ENCODE data around the gene POU2F2.

POU2F2 gene

DNA sequence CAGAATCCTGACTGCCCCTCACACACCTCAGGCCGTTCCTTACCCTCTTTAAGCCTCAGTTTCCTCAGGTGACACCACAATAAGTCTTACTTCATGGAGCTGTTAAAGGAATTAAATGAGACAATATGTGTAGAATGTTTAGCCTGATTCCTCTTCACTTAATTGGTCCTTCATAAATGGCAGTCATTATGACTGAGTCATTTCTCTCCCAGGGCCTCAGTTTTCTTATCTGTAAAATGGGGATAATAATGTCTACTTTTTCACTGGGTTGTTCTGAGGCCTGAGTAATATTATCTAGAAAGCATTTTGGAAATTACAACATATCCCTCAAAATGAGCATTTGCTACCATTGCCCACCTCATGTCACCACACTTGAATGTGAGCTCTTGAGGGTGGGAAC lies 21.6 kb downstream of the POU2F2 start:
- H3F3A ChIP-seq (ENCODE audit: insufficient read depth), result peaks cover 42% of the 10 kb centered on the region
- TF ChIP-seq, protein P1, sequence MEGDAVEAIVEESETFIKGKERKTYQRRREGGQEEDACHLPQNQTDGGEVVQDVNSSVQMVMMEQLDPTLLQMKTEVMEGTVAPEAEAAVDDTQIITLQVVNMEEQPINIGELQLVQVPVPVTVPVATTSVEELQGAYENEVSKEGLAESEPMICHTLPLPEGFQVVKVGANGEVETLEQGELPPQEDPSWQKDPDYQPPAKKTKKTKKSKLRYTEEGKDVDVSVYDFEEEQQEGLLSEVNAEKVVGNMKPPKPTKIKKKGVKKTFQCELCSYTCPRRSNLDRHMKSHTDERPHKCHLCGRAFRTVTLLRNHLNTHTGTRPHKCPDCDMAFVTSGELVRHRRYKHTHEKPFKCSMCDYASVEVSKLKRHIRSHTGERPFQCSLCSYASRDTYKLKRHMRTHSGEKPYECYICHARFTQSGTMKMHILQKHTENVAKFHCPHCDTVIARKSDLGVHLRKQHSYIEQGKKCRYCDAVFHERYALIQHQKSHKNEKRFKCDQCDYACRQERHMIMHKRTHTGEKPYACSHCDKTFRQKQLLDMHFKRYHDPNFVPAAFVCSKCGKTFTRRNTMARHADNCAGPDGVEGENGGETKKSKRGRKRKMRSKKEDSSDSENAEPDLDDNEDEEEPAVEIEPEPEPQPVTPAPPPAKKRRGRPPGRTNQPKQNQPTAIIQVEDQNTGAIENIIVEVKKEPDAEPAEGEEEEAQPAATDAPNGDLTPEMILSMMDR (IDR thresholded peaks at IDR 0.05; ENCODE audit: insufficient read depth, low read length, poor library complexity, severe bottlenecking), result no peak
- TF ChIP-seq EZH2phosphoT487 (conservative IDR thresholded peaks at IDR 0.05; ENCODE audit: low read length), result no peak

DNA sequence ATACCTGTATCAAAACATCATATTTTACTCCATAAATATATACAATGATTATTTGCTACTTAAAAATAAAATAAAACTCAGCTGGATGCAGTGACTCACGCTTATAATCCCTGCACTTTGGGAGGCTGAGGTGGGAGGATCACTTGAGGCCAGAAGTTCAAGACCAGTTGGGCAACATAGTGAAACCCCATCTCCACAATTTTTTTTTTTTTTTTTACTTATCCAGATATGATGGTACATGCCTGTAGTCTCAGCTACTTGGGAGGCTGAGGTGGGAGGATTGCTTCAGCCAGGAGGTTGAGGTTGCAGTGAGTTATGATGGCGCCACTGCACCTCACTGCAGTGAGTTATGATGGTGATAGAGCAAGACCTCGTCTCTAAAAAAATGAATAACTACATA lies 22.4 kb downstream of the POU2F2 start:
- peak overlapping the region; percentile 45 for H3K4me2 ChIP-seq (ENCODE audit: low read depth, low read length, poor library complexity, severe bottlenecking)
- peak overlapping the region; percentile 81 for H3K27ac ChIP-seq (ENCODE audit: low read depth, low read length)
- no peaks in the 10 kb centered on the region for H3K36me3 ChIP-seq (ENCODE audit: low read length)
- no peak overlapping the region for H3K9ac ChIP-seq (ENCODE audit: low read length)
- TF ChIP-seq, protein P1 (IDR thresholded peaks at IDR 0.05; ENCODE audit: insufficient read depth, low read length, poor library complexity, severe bottlenecking), result no peak
- no peak for TF ChIP-seq EZH2phosphoT487 (conservative IDR thresholded peaks at IDR 0.05; ENCODE audit: low read length)
- H4K20me1 ChIP-seq (ENCODE audit: low read depth, low read length), result no peaks in the 10 kb centered on the region
- H3F3A ChIP-seq (ENCODE audit: insufficient read depth), result peaks cover 34% of the 10 kb centered on the region
- H3K9me2 ChIP-seq (replicated peaks; ENCODE audit: insufficient read depth, low read length), result no peaks in the 10 kb centered on the region
- H3K9me3 ChIP-seq (ENCODE audit: insufficient read depth, low read length), result no peaks in the 10 kb centered on the region
- no peaks in the 10 kb centered on the region for H3K27me3 ChIP-seq (ENCODE audit: low read length)
- H2AFZ ChIP-seq (ENCODE audit: low read depth, low read length, severe bottlenecking), result no peak overlapping the region
- H3K79me2 ChIP-seq (ENCODE audit: insufficient read depth, low read length), result peaks cover 5% of the 10 kb centered on the region; the same call in 1 of the 2 replicates
- H3K4me3 ChIP-seq (ENCODE audit: insufficient read depth, low read length, poor library complexity, severe bottlenecking), result no peak overlapping the region

More for the DNA sequence above, 21.6 kb downstream of the POU2F2 start:
- Histone ChIP-seq H3K27me3 (ENCODE audit: low read length) (no peaks in the 10 kb centered on the region), H3K9me2 (replicated peaks; ENCODE audit: insufficient read depth, low read length) (no peaks in the 10 kb centered on the region), H3K9me3 (ENCODE audit: insufficient read depth, low read length) (no peaks in the 10 kb centered on the region), H3K9ac (ENCODE audit: low read length) (no peak overlapping the region), H3K79me2 (ENCODE audit: insufficient read depth, low read length) (peaks cover 5% of the 10 kb centered on the region; the same call in 1 of the 2 replicates), H4K20me1 (ENCODE audit: low read depth, low read length) (no peaks in the 10 kb centered on the region), H2AFZ (ENCODE audit: low read depth, low read length, severe bottlenecking) (no peak overlapping the region), H3K4me2 (ENCODE audit: low read depth, low read length, poor library complexity, severe bottlenecking) (no peak overlapping the region), H3K36me3 (ENCODE audit: low read length) (no peaks in the 10 kb centered on the region), H3K4me3 (ENCODE audit: insufficient read depth, low read length, poor library complexity, severe bottlenecking) (no peak overlapping the region), H3K27ac (ENCODE audit: low read depth, low read length) (peak overlapping the region; percentile 45)

DNA sequence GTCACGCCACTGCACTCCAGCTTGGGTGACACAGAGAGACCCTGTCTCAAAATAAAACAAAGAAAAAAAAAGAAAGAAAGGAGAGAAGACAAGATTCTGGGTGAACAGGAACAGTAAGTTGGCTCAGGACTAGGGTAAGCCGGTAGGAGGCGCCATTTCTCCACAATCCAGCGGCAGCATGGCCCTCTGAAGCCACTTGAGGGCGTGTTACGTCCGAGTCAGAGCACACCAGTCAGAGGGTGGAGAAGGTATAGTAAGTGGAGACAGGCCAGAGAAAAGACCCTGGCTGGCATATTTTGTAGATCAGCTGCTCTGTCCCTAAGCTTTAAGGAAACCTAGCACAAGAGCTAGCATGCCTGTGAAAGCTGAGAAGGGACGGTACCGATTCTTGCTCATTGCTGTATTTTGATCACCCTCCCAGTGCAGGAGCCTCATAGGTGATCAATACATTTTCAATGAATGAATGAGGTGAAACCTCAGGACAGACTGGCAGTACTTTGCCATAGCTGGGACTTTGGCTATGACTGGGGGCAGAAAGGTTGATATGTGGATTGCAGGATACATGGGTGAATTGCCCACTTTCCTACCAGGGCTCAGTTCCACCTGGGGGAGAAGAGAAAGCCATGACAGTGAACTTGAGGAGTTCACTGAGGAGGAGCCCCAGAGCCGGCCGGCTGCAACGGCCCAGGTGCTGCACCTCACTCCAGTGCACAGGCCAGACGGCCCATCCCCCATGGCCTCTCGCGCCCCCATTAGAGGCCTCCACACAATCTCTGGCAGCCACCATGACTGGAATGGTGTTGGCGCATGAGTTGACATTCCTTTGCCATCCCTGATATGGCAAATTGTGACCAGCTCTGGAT lies 23.5 kb downstream of the POU2F2 start:
- Histone ChIP-seq H3K9me2 (replicated peaks; ENCODE audit: insufficient read depth, low read length) (no peaks in the 10 kb centered on the region), H3K36me3 (ENCODE audit: low read length) (no peaks in the 10 kb centered on the region), H3K9ac (ENCODE audit: low read length) (peak overlapping the region; percentile 41), H3F3A (ENCODE audit: insufficient read depth) (peaks cover 24% of the 10 kb centered on the region), H3K4me3 (ENCODE audit: insufficient read depth, low read length, poor library complexity, severe bottlenecking) (no peak overlapping the region), H3K9me3 (ENCODE audit: insufficient read depth, low read length) (no peaks in the 10 kb centered on the region), H2AFZ (ENCODE audit: low read depth, low read length, severe bottlenecking) (no peak overlapping the region), H4K20me1 (ENCODE audit: low read depth, low read length) (no peaks in the 10 kb centered on the region), H3K4me2 (ENCODE audit: low read depth, low read length, poor library complexity, severe bottlenecking) (peak overlapping the region; percentile 45), H3K27ac (ENCODE audit: low read depth, low read length) (peak overlapping the region; percentile 81), H3K27me3 (ENCODE audit: low read length) (no peaks in the 10 kb centered on the region), H3K79me2 (ENCODE audit: insufficient read depth, low read length) (peaks cover 5% of the 10 kb centered on the region; the same call in 1 of the 2 replicates)
- TF ChIP-seq, protein P1 (IDR thresholded peaks at IDR 0.05; ENCODE audit: insufficient read depth, low read length, poor library complexity, severe bottlenecking), result peak; percentile 91
- no peak for TF ChIP-seq EZH2phosphoT487 (conservative IDR thresholded peaks at IDR 0.05; ENCODE audit: low read length)
